Gastrocnemius medialis (tissue), 4 donors: ENCODE measurements around the gene BCL11B.

Experiments
- POLR2A ChIP-seq, 2 donors: fragments of 450-650 bp; IDR thresholded peaks; one replicate each; pipeline ENCODE4 v1.6.1; 2017; ENCODE audit warnings: antibody characterized with exemption in 2 of 2, mild to moderate bottlenecking in 2 of 2, moderate library complexity in 2 of 2
- TF ChIP-seq, protein P1 (sequence below), 5 experiments: fragments of 450-650 bp in 3 of 5; fragments of 200-600 bp in 2 of 5; sonication (generic) in 2 of 5; IDR thresholded peaks in 4 of 5; conservative IDR thresholded peaks in 1 of 5; 1 replicate in 4 of 5; 2 replicates in 1 of 5; pipeline ENCODE4 v1.5.1; 2016 to 2019; ENCODE audit warnings: antibody characterized with exemption in 5 of 5, mild to moderate bottlenecking in 3 of 5, moderate library complexity in 3 of 5

DNA sequence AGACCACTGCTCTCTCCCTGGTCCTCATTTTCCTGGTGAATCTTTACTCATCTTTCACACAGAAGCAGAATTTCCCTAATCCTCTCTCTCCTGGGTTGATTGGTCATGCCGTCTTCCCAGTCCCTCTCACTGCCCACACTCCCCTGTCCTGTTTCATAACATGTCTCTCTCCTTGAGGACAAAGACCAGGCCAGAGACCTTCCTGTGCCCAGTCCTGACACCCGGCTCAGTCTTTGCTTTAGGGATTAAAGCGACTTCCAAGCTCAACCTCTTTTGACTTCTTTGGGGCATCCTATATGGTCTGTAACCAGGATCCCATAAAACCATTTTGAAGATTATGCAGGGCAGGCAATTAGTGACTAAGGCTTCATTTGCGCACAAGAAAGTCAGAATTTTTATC, 105.5 kb downstream of the BCL11B start:
- TF ChIP-seq, protein P1, sequence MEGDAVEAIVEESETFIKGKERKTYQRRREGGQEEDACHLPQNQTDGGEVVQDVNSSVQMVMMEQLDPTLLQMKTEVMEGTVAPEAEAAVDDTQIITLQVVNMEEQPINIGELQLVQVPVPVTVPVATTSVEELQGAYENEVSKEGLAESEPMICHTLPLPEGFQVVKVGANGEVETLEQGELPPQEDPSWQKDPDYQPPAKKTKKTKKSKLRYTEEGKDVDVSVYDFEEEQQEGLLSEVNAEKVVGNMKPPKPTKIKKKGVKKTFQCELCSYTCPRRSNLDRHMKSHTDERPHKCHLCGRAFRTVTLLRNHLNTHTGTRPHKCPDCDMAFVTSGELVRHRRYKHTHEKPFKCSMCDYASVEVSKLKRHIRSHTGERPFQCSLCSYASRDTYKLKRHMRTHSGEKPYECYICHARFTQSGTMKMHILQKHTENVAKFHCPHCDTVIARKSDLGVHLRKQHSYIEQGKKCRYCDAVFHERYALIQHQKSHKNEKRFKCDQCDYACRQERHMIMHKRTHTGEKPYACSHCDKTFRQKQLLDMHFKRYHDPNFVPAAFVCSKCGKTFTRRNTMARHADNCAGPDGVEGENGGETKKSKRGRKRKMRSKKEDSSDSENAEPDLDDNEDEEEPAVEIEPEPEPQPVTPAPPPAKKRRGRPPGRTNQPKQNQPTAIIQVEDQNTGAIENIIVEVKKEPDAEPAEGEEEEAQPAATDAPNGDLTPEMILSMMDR (IDR thresholded peaks at IDR 0.05 in 4 of 5, conservative IDR thresholded peaks at IDR 0.05 in 1 of 5): no peak
- no peak for TF ChIP-seq POLR2A (IDR thresholded peaks at IDR 0.05)
